Ishikawa (cell line): Measurements from ENCODE around the gene CTSD.

Experiments used
- CEBPB ChIP-seq: IDR thresholded peaks from 2 replicates; pipeline ENCODE4 v1.6.1; 2012
- EP300 ChIP-seq: IDR thresholded peaks from 2 replicates; pipeline ENCODE4 v1.6.1; 2012; ENCODE audit warnings: borderline replicate concordance
- FOXM1 ChIP-seq: IDR thresholded peaks from 2 replicates; pipeline ENCODE4 v1.6.1; 2012; ENCODE audit warnings: low read depth, borderline replicate concordance
- NFIC ChIP-seq: IDR thresholded peaks from 2 replicates; pipeline ENCODE4 v1.6.1; 2012
- RAD21 ChIP-seq: IDR thresholded peaks from 2 replicates; pipeline ENCODE4 v1.6.1; 2012; ENCODE audit warnings: low read depth
- TAF1 ChIP-seq: IDR thresholded peaks from 2 replicates; pipeline ENCODE4 v1.6.1; 2012; ENCODE audit warnings: low read depth, mild to moderate bottlenecking
- TCF12 ChIP-seq: IDR thresholded peaks from 2 replicates; pipeline ENCODE4 v1.6.1; 2012; ENCODE audit warnings: low read depth
- YY1 ChIP-seq: IDR thresholded peaks from 2 replicates; pipeline ENCODE4 v1.6.1; 2012; ENCODE audit warnings: low read depth
- ZBTB7A ChIP-seq: IDR thresholded peaks from 2 replicates; pipeline ENCODE4 v1.6.1; 2012; ENCODE audit warnings: low read depth
- TF ChIP-seq, protein P1 (sequence below): IDR thresholded peaks from 2 replicates; pipeline ENCODE4 v1.6.1; 2012; ENCODE audit warnings: low read depth, mild to moderate bottlenecking
- TF ChIP-seq, protein P2 (sequence below): IDR thresholded peaks from 2 replicates; pipeline ENCODE4 v1.6.1; 2012
- TF ChIP-seq, protein P3 (sequence below): IDR thresholded peaks from 2 replicates; pipeline ENCODE4 v1.6.1; 2012

DNA sequence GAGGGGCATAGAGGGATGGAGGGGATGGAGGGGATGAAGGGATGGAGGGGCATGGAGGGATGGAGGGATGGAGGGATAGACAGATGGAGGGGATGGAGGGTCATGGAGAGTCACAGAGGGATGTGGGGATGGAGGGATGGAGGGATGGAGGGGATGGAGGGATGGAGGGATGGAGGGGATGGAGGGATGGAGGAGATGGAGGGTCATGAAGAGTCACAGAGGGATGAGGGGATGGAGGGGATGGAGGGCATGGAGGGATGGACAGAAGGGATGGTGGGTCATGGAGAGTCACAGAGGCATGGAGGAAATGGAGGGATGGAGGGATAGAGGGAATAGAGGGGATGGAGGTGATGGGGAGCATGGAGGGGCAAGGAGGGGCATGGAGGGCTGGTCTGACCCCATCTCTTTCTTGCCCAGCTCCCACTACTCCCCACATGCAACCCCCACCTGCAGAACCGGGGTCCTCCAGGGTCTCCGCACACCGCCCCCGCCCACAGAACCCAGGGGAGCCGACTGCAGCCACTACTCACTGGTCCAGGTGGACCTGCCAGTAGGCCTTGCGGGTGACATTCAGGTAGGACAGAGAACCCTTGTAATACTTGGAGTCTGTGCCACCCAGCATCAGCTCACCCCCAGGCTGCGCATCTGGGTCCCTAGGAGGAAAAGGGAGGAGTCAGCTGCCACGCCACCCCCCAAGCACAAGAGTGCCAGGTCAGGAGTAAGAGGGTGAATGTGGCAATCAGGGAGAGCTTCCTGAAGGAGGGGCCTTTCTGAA, 9.2 kb downstream of the CTSD start:
- TF ChIP-seq, protein P1, sequence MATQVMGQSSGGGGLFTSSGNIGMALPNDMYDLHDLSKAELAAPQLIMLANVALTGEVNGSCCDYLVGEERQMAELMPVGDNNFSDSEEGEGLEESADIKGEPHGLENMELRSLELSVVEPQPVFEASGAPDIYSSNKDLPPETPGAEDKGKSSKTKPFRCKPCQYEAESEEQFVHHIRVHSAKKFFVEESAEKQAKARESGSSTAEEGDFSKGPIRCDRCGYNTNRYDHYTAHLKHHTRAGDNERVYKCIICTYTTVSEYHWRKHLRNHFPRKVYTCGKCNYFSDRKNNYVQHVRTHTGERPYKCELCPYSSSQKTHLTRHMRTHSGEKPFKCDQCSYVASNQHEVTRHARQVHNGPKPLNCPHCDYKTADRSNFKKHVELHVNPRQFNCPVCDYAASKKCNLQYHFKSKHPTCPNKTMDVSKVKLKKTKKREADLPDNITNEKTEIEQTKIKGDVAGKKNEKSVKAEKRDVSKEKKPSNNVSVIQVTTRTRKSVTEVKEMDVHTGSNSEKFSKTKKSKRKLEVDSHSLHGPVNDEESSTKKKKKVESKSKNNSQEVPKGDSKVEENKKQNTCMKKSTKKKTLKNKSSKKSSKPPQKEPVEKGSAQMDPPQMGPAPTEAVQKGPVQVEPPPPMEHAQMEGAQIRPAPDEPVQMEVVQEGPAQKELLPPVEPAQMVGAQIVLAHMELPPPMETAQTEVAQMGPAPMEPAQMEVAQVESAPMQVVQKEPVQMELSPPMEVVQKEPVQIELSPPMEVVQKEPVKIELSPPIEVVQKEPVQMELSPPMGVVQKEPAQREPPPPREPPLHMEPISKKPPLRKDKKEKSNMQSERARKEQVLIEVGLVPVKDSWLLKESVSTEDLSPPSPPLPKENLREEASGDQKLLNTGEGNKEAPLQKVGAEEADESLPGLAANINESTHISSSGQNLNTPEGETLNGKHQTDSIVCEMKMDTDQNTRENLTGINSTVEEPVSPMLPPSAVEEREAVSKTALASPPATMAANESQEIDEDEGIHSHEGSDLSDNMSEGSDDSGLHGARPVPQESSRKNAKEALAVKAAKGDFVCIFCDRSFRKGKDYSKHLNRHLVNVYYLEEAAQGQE, result no peak
- TF ChIP-seq EP300, result no peak
- no peak for TF ChIP-seq TAF1
- TF ChIP-seq ZBTB7A, result no peak
- TF ChIP-seq FOXM1, result no peak
- TF ChIP-seq YY1, result no peak
- TF ChIP-seq RAD21, result no peak
- TF ChIP-seq TCF12, result no peak
- no peak for TF ChIP-seq CEBPB
- TF ChIP-seq, protein P2, sequence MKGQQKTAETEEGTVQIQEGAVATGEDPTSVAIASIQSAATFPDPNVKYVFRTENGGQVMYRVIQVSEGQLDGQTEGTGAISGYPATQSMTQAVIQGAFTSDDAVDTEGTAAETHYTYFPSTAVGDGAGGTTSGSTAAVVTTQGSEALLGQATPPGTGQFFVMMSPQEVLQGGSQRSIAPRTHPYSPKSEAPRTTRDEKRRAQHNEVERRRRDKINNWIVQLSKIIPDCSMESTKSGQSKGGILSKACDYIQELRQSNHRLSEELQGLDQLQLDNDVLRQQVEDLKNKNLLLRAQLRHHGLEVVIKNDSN, result no peak
- TF ChIP-seq, protein P3, sequence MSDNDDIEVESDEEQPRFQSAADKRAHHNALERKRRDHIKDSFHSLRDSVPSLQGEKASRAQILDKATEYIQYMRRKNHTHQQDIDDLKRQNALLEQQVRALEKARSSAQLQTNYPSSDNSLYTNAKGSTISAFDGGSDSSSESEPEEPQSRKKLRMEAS, result no peak
- TF ChIP-seq NFIC, result no peak
